Measurements from ENCODE around the gene CTTNBP2NL. TPM values are rescaled to one million over a fixed set of nuclear protein-coding genes. Genes with fewer than 3 reads are reported as not detected.

Gene CTTNBP2NL
- total and polyA plus RNA-seq, 12 donors: 3.9 to 20.6 (median 15.7) TPM

DNA sequence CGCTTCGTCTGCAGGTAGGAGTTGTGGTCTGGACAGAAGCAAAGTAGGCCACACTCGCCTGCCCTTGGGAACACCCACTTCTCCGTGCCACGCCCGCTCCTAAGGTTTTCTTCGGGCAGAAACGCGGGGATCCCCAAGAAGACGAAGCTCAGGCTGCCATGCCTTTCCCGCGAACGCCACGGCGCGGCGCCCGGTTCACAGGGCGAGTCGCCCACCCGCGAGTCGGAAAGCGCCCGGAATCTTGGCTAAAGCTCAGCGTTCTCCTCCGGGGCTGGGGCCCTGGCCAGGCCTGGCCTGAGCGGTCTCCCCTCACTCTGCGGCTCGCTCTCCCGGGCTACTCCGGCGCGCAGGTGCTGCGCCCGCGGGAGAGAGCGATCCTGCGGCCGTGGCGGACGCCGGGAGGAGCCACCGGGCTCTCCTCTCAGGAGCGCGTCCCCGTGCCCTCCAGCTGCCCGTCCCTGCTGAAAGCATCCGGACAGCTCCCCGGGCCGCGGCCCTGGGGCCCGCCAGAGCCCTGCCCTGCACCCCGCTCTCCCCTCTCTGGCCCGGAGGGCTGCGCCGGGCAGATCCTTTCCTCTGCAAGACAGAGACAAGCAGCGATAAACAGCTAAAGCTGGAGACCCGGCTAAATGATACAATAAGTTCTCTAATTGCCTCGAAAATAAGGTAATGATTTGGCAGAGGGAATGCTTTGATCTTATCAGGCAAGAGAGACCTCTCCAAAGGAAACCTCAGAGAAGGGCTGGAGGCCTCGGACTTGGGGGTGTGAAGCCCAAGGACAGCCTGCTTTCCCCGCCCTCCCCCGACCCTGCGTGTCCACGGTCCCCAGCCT is 106.0 kb downstream of the CTTNBP2NL start:
- WGBS, 2 donors: 5% methylated on average over 65 of the region's 65 CpGs
- peak; percentile 62 to 84 (median 71) for TF ChIP-seq CTCF (IDR thresholded peaks at IDR 0.05)
- ATAC-seq: peak; percentile 84 to 92 (median 90)
- intact Hi-C loops (cut with DNase I): loop anchor here in 6 of 10 donors (5.0 to 10.0 kb wide), 4 partner anchors 63 to 205 kb away; partner anchors contain the start of genes RHOC (in 6 of the 6), CAPZA1 (in 1 of the 6) and ST7L (in 1 of the 6)
- peaks cover 0 to 27% (median 15%) of the 10 kb centered on the region in 9 donors for H3K4me1 ChIP-seq
- peak overlapping the region; percentile 35 to 73 (median 61) for H3K4me3 ChIP-seq
- no peaks in the 10 kb centered on the region for H3K36me3 ChIP-seq
- H3K27me3 ChIP-seq: peaks cover 0 to 78% (median 4%) of the 10 kb centered on the region in 7 donors
- H3K27ac ChIP-seq: peak overlapping the region in 8 of 10 donors; percentile 14 to 79 (median 72)
- peak; percentile 76 to 77 for DNase-seq
- no peaks in the 10 kb centered on the region for H3K9me3 ChIP-seq

GRCh38 chr1:112502826-112503225 is 106.8 kb downstream of the CTTNBP2NL start:
- Histone ChIP-seq H3K27me3 (peaks cover 0 to 86% (median 10%) of the 10 kb centered on the region in 7 donors), H3K36me3 (no peaks in the 10 kb centered on the region), H3K4me1 (peaks cover 0 to 31% (median 19%) of the 10 kb centered on the region in 9 donors), H3K9me3 (no peaks in the 10 kb centered on the region), H3K4me3 (peak overlapping the region in 4 of 10 donors; percentile 61 to 73 (median 61)), H3K27ac (peak overlapping the region in 5 of 10 donors; percentile 66 to 79 (median 73))
- ATAC-seq (peak in 4 of 8 donors; percentile 45 to 53 (median 50)), DNase-seq (no peak)
- intact Hi-C loops (cut with DNase I): loop anchor here in 6 of 10 donors (5.0 to 10.0 kb wide), 4 partner anchors 62 to 204 kb away; partner anchors contain the start of genes RHOC (in 6 of the 6), CAPZA1 (in 1 of the 6) and ST7L (in 1 of the 6)
- WGBS, 2 donors: 83 to 85% methylated on average over 2 of the region's 2 CpGs
- TF ChIP-seq CTCF (IDR thresholded peaks at IDR 0.05): no peak

DNA sequence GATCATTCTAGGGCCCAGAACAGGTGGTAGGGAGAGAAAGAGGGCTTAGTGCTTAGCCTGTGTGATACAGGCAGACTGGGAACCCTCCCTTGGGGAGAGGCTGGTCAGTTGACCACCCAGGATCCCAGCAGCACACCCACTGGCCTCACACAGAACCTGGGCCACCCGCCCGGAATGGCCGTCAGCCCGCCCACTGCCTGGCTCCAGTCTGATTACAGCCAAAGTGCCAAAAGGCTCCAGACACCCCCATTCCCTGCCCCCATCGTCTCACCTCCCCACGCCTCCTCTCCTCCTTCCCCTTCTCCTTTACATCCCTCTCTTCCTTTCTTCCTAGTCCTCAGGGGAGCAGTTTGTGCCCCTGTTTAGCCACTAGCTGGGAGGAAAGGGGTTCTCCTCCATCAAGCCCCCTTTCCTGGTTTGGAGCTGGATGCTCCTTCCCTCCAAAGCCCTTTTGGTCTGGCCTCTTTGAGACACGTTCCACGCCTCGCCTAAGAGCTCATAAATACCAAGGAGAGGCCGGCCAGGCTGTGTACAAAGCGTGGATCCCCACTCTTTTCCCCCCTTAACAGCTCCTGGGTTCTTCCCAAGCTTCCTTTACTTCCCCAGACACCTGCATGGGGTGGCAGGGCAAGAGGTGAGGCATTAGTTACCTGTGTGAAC is 108.1 kb downstream of the CTTNBP2NL start:
- peaks cover 6 to 42% (median 32%) of the 10 kb centered on the region in 9 donors for H3K4me1 ChIP-seq
- no peaks in the 10 kb centered on the region for H3K9me3 ChIP-seq
- intact Hi-C loops (cut with DNase I): loop anchor here in 6 of 10 donors (5.0 to 10.0 kb wide), 4 partner anchors 61 to 203 kb away; partner anchors contain the start of genes RHOC (in 6 of the 6), CAPZA1 (in 1 of the 6) and ST7L (in 1 of the 6)
- WGBS, 2 donors: 80 to 86% methylated on average over 11 of the region's 11 CpGs
- H3K27me3 ChIP-seq: peaks cover 0 to 99% (median 23%) of the 10 kb centered on the region in 7 donors
- H3K4me3 ChIP-seq: no peak overlapping the region
- H3K36me3 ChIP-seq: no peaks in the 10 kb centered on the region
- no peak for TF ChIP-seq CTCF (IDR thresholded peaks at IDR 0.05)
- ATAC-seq (no peak), DNase-seq (no peak)
- H3K27ac ChIP-seq: no peak overlapping the region
